ENCODE results near the gene TBCD. TPM values are rescaled to one million over a fixed set of nuclear protein-coding genes. Genes with fewer than 3 reads are reported as not detected.

Gene TBCD
- total and polyA plus RNA-seq, 9 of the 15 experiments (the other 6 are each of a cell fraction or from before 2014, with no cell fraction given) = 8.9 to 98.5 (median 28.0) TPM

DNA sequence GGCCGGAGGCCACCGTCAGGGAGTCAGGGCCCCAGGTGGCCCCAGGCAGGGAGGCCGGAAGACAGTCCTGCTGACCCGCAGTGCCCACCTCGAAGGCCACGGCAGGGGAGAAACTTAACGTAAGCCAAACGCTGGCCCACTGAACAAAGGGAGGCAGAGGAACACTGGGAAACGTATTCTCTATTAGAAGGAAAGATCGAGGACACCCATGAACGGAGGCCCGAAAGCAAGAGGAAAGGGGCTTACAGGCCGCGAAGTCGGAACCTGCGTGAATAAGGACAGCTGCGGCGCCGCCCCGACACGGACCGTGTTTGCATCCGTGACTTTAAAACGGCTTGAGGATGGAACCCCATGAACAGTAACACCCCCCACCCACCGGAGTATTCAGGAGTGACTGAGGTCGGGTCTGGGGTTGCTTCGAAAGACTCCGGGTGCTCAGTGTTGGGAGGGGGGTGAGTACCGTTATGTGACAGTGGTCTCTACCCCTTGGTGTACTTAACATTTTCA, 225.2 kb downstream of the TBCD start:
- intact Hi-C loops (cut with micrococcal nuclease) (no loop called here), in situ Hi-C loops (cut with MboI) (no loop called here)
- ATAC-seq (no peak), DNase-seq (ENCODE audit: extremely low read depth in 1 of 4, low spot score in 3 of 4) (no peak), FAIRE-seq (no peak)
- ChIA-PET POLR2A (no interaction called here), CTCF (ENCODE audit: low intra/inter-chr PET ratio) (no interaction called here)
- H3K27me3 ChIP-seq (ENCODE audit: control insufficient read depth in 2 of 2, insufficient read depth in 2 of 2, low read length in 2 of 2) = no peaks in the 10 kb centered on the region
- H2AFZ ChIP-seq (ENCODE audit: low read depth, low read length) = no peak overlapping the region
- H3K9me1 ChIP-seq (ENCODE audit: control insufficient read depth, insufficient read depth, low read length) = no peaks in the 10 kb centered on the region
- H3K4me1 ChIP-seq (replicated peaks in 1 of 2; ENCODE audit: control insufficient read depth in 2 of 2, insufficient read depth in 2 of 2, low read length in 2 of 2) = peaks cover 0 to 10% of the 10 kb centered on the region in 2 experiments; a peak in 2 of 5 replicates
- H3K4me3 ChIP-seq = no peak overlapping the region
- BruUV-seq (replicated peaks) = no TSS peak
- no peak overlapping the region for H3K4me2 ChIP-seq (ENCODE audit: insufficient read depth, low read length)
- no peak overlapping the region for H3K27ac ChIP-seq (ENCODE audit: extremely low read depth, low read depth, low read length)
- 83% methylated on average over 27 of the region's 29 CpGs for WGBS (ENCODE audit: insufficient coverage, low coverage, missing lambda C conversion rate)
- H4K20me1 ChIP-seq (replicated peaks; ENCODE audit: control insufficient read depth, insufficient read depth, low read length) = no peaks in the 10 kb centered on the region
- H3K9ac ChIP-seq (ENCODE audit: insufficient read depth in 1 of 2, low read depth in 2 of 2, low read length in 2 of 2) = no peak overlapping the region
- no peak for TF ChIP-seq MEF2D (tag; conservative IDR thresholded peaks at IDR 0.05; ENCODE audit: low read depth)
- TF ChIP-seq ZNF274 (IDR thresholded peaks at IDR 0.05; ENCODE audit: borderline replicate concordance, low read depth, low read length) = no peak
- TF ChIP-seq JUN (IDR thresholded peaks at IDR 0.05; ENCODE audit: borderline replicate concordance, low read depth, low read length) = no peak
- TF ChIP-seq JUN (CRISPR knock-in tag; IDR thresholded peaks at IDR 0.05; ENCODE audit: borderline replicate concordance) = no peak
- no peak for TF ChIP-seq FOXA3 (CRISPR knock-in tag; conservative IDR thresholded peaks at IDR 0.05 in 1 of 2, IDR thresholded peaks at IDR 0.05 in 1 of 2)
- TF ChIP-seq ZNF668 (CRISPR knock-in tag; IDR thresholded peaks at IDR 0.05) = no peak
- TF ChIP-seq, protein P1, sequence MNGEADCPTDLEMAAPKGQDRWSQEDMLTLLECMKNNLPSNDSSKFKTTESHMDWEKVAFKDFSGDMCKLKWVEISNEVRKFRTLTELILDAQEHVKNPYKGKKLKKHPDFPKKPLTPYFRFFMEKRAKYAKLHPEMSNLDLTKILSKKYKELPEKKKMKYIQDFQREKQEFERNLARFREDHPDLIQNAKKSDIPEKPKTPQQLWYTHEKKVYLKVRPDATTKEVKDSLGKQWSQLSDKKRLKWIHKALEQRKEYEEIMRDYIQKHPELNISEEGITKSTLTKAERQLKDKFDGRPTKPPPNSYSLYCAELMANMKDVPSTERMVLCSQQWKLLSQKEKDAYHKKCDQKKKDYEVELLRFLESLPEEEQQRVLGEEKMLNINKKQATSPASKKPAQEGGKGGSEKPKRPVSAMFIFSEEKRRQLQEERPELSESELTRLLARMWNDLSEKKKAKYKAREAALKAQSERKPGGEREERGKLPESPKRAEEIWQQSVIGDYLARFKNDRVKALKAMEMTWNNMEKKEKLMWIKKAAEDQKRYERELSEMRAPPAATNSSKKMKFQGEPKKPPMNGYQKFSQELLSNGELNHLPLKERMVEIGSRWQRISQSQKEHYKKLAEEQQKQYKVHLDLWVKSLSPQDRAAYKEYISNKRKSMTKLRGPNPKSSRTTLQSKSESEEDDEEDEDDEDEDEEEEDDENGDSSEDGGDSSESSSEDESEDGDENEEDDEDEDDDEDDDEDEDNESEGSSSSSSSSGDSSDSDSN (IDR thresholded peaks at IDR 0.05; ENCODE audit: borderline replicate concordance in 1 of 2, low read depth in 2 of 2, low read length in 2 of 2) = no peak
- no peak for TF ChIP-seq ZFX (CRISPR knock-in tag; IDR thresholded peaks at IDR 0.05)
- no peak for TF ChIP-seq NR2C2 (CRISPR knock-in tag; IDR thresholded peaks at IDR 0.05)
- no peak for TF ChIP-seq NR2C2 (tag; IDR thresholded peaks at IDR 0.05)
- TF ChIP-seq ZFP30 (CRISPR knock-in tag; IDR thresholded peaks at IDR 0.05; ENCODE audit: borderline replicate concordance) = no peak
- TF ChIP-seq, protein P2, sequence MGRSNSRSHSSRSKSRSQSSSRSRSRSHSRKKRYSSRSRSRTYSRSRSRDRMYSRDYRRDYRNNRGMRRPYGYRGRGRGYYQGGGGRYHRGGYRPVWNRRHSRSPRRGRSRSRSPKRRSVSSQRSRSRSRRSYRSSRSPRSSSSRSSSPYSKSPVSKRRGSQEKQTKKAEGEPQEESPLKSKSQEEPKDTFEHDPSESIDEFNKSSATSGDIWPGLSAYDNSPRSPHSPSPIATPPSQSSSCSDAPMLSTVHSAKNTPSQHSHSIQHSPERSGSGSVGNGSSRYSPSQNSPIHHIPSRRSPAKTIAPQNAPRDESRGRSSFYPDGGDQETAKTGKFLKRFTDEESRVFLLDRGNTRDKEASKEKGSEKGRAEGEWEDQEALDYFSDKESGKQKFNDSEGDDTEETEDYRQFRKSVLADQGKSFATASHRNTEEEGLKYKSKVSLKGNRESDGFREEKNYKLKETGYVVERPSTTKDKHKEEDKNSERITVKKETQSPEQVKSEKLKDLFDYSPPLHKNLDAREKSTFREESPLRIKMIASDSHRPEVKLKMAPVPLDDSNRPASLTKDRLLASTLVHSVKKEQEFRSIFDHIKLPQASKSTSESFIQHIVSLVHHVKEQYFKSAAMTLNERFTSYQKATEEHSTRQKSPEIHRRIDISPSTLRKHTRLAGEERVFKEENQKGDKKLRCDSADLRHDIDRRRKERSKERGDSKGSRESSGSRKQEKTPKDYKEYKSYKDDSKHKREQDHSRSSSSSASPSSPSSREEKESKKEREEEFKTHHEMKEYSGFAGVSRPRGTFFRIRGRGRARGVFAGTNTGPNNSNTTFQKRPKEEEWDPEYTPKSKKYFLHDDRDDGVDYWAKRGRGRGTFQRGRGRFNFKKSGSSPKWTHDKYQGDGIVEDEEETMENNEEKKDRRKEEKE (IDR thresholded peaks at IDR 0.05; ENCODE audit: borderline replicate concordance in 1 of 2, control insufficient read depth in 1 of 2, low read depth in 2 of 2, low read length in 1 of 2) = no peak
- no peak for TF ChIP-seq XRCC4 (IDR thresholded peaks at IDR 0.05; ENCODE audit: extremely low read depth, insufficient read depth, insufficient read length)
- TF ChIP-seq NFIX (CRISPR knock-in tag; IDR thresholded peaks at IDR 0.05; ENCODE audit: low read depth) = no peak
- TF ChIP-seq TCFL5 (CRISPR knock-in tag; conservative IDR thresholded peaks at IDR 0.05) = no peak
- no peaks in the 10 kb centered on the region for H3K9me3 ChIP-seq (replicated peaks; ENCODE audit: control insufficient read depth, insufficient read depth, low read depth, low read length)
- H3K79me2 ChIP-seq (ENCODE audit: control insufficient read depth, insufficient read depth, low read length) = no peaks in the 10 kb centered on the region
- no peaks in the 10 kb centered on the region for H3K36me3 ChIP-seq (ENCODE audit: control insufficient read depth, insufficient read depth, low read length)
